ENCODE measurements around the gene RNF169. TPM values are rescaled to one million over a fixed set of nuclear protein-coding genes. Genes with fewer than 3 reads are reported as not detected.

Gene RNF169
- total RNA-seq, 2 donors from 2014 or later = 20.9 to 21.2 TPM

DNA sequence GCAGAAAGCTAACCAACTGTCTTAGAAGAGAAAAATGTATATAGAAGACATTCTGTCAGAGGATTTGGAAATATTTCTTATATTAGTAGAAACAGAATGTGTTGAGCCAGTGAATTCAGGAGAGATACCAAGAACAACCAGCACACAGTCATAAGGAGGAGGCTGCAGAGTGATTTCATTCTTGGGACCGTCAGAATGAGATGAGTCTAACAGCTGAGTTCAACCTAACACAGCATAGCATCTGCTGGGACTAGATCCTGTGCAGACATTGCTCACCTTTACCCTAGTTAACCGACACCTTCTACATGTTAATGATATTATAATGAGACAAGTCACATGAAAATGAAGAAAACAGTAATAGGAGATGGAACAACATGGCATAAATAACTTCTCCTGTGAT lies 114.8 kb downstream of the RNF169 start:
- ATAC-seq (peak in 1 of 2 donors; percentile 43), DNase-seq (ENCODE audit: low spot score) (no peak)
- no peak overlapping the region for H3K4me3 Mint-ChIP-seq
- H3K27ac Mint-ChIP-seq = no peak overlapping the region
- no peaks in the 10 kb centered on the region for H3K4me1 Mint-ChIP-seq (ENCODE audit: low read depth in 2 of 2)
- no peaks in the 10 kb centered on the region for H3K27me3 Mint-ChIP-seq
- peaks cover 60% of the 10 kb centered on the region for H3K36me3 Mint-ChIP-seq
- H3K9me3 Mint-ChIP-seq = peaks cover 16% of the 10 kb centered on the region

DNA sequence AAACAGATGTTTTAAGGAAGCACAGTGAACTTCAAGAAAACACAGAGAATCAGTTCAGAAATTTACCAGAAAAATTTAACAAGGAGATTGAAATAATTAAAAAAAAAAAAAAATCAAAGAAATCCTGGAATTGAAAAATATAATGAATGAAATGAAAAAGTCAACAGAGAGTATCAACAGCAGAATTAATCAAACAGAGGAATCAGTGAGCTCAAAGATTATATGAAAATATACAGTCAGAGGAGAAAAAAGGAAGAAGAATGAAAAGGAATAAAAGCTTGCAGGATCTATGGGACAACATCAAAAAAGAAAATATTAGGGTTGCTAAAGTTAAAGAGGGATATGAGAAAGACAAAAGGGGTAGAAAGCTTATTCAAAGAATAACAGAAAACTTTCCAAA lies 117.9 kb downstream of the RNF169 start:
- H3K36me3 Mint-ChIP-seq = peaks cover 82% of the 10 kb centered on the region
- H3K27ac Mint-ChIP-seq = no peak overlapping the region
- H3K27me3 Mint-ChIP-seq = no peaks in the 10 kb centered on the region
- ATAC-seq = no peak
- DNase-seq (ENCODE audit: low spot score) = no peak
- no peak overlapping the region for H3K4me3 Mint-ChIP-seq
- peaks cover 0 to 2% of the 10 kb centered on the region in 2 donors for H3K4me1 Mint-ChIP-seq (ENCODE audit: low read depth in 2 of 2)
- peaks cover 38% of the 10 kb centered on the region for H3K9me3 Mint-ChIP-seq

DNA sequence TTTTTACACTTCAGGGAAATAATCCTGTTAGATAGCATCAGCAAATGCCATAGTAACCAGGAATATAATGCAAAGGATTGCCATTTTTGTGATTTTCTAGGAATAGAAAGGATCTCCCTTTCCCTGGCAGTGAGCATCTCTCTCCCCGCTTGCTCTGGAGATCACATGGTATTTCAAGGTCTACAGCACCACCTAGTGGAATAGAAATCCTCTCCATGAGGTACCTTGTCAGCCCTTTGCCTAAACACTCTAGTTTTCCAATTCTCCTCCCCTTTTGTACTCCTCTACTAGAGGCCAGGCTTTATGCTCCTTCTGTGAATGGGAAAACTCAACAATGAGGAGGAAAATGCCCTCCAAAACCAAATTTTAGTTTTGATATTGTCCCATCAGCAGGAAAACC lies 121.8 kb downstream of the RNF169 start:
- no peak for DNase-seq (ENCODE audit: low spot score)
- ATAC-seq = no peak
- peaks cover 43% of the 10 kb centered on the region for H3K9me3 Mint-ChIP-seq
- peaks cover 68% of the 10 kb centered on the region for H3K36me3 Mint-ChIP-seq
- H3K4me1 Mint-ChIP-seq (ENCODE audit: low read depth in 2 of 2) = peaks cover 0 to 2% of the 10 kb centered on the region in 2 donors
- no peaks in the 10 kb centered on the region for H3K27me3 Mint-ChIP-seq
- H3K4me3 Mint-ChIP-seq = no peak overlapping the region
- no peak overlapping the region for H3K27ac Mint-ChIP-seq

DNA sequence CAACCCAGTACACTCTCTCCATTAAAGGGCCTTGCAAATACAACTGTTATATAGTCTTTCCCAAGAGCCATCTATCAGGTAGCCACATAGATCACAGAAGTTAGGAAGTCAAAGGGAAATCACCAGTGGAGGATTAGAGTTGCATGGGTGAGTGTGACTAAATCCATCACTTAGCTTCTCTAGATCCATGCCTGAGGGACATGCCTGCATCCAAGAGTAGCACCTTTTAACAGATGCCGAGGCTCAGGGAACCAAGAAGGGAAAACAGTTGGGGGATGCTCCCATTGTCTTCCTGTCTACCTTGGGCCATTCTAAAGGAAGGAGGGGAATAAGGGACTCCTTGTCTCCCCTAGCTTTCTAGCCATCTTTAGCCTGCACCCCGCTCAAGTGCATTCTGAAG lies 122.4 kb downstream of the RNF169 start:
- ATAC-seq = no peak
- DNase-seq (ENCODE audit: low spot score) = no peak
- Mint-ChIP-seq H3K9me3 (peaks cover 43% of the 10 kb centered on the region), H3K27me3 (no peaks in the 10 kb centered on the region), H3K36me3 (peaks cover 64% of the 10 kb centered on the region), H3K4me1 (ENCODE audit: low read depth in 2 of 2) (peaks cover 0 to 2% of the 10 kb centered on the region in 2 donors), H3K4me3 (no peak overlapping the region), H3K27ac (no peak overlapping the region)

DNA sequence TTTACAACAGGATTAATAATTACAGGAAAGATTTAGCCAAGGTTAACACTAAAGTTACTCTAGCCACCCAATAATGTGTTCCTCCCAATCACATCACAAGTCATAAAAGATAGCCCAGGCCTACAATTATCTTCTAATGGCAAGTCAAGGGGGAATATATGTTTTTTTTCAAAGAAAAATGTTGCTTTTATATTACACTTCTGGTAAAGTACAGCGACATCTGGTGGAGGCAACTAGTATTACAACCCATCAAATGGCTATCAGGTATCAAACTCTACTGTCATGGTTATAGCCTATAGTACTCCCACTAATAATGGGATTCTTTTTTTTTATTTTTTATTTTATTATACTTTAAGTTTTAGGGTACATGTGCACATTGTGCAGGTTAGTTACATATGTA lies 128.5 kb downstream of the RNF169 start:
- DNase-seq (ENCODE audit: low spot score) = no peak

More for the DNA sequence above, 128.5 kb downstream of the RNF169 start:
- H3K4me1 Mint-ChIP-seq (ENCODE audit: low read depth in 2 of 2) = no peaks in the 10 kb centered on the region
- peaks cover 18% of the 10 kb centered on the region for H3K36me3 Mint-ChIP-seq
- no peaks in the 10 kb centered on the region for H3K27me3 Mint-ChIP-seq
- no peak for ATAC-seq
- H3K27ac Mint-ChIP-seq = no peak overlapping the region
- no peaks in the 10 kb centered on the region for H3K9me3 Mint-ChIP-seq
- H3K4me3 Mint-ChIP-seq = no peak overlapping the region

Other genes starting within 250 kb of the RNF169 start
- 10 to 100 TPM; 46.2 to 58.9 TPM for gene POLD3, start 156.3 kb upstream of the RNF169 start, total RNA-seq
- not detected for gene CHRDL2, start 17.4 kb upstream of the RNF169 start, total RNA-seq
- 10 to 100 TPM; 12.2 to 31.2 TPM for gene XRRA1, start 200.2 kb downstream of the RNF169 start, total RNA-seq
- gene SPCS2, start 200.4 kb downstream of the RNF169 start, total RNA-seq = 100 to 1,000 TPM; 110 to 168 TPM
- gene NEU3, start 240.1 kb downstream of the RNF169 start, total RNA-seq = 10 to 100 TPM; 17.8 to 35.0 TPM

All from natural killer cell treated with Interleukin-12 subunit alpha and Interleukin-12 subunit beta and Interleukin-15 and Interleukin-18, amount 100 ng/mL, for 72 hours (primary cell).